ENCODE data around the gene SLC25A19.

Gene SLC25A19

DNA sequence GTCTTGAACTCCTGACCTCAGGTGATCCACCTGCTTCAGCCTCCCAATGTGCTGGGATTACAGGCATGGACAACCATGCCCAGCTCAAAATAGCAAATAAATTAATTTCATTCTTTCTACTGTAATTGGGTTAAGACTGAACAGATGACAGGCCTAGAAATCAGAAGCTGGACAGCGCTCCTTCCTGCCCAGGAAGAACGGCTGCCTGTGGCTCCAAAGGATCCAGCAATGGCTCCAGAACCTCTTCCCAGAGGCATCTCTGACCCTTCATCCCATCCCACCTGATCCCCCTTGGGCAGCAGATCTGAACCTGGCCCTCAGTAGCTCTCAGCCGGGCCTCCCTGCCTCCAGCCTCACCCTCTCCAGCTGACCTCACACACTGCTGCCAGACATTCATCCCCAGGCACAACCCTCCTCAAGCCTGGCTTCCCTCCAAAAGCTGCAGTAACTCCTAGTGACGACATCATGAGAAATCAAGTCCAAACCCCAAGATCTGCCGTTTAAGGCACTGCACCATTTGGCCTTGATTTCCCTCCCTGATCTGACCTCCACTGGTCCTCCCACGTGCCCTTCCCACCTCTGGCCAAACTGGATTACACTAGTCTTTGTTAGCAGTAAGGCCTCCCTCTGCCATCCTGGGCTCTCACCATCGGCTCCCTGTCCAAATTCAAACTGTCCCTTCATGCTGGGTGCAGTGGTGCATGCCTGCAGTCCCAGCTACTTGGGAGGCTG, 15.1 kb downstream of the SLC25A19 start:
- no peak overlapping the region for H3K4me3 ChIP-seq (ENCODE audit: low read depth, low read length)

DNA sequence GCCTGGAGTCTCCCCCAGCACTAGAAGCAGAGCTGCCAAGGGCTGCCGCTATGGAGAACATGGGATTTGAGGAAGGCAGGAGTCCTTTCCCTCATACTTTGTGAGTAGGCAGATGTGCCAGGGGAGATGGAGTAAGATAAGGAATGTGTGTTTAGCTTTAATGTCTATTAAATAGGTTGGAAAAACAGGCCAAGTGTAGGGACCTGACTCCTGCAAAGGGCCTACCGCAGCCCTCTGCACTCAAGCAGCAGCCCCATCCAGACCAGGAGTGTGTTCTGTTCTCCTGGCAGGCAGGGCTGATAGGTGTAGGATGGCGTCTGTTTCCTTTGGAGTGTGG, 16.4 kb downstream of the SLC25A19 start:
- peak overlapping the region; percentile 65 for H3K4me3 ChIP-seq (ENCODE audit: low read depth, low read length)
- no peak for DNase-seq (ENCODE audit: low read depth)
- TF ChIP-seq, protein P1, sequence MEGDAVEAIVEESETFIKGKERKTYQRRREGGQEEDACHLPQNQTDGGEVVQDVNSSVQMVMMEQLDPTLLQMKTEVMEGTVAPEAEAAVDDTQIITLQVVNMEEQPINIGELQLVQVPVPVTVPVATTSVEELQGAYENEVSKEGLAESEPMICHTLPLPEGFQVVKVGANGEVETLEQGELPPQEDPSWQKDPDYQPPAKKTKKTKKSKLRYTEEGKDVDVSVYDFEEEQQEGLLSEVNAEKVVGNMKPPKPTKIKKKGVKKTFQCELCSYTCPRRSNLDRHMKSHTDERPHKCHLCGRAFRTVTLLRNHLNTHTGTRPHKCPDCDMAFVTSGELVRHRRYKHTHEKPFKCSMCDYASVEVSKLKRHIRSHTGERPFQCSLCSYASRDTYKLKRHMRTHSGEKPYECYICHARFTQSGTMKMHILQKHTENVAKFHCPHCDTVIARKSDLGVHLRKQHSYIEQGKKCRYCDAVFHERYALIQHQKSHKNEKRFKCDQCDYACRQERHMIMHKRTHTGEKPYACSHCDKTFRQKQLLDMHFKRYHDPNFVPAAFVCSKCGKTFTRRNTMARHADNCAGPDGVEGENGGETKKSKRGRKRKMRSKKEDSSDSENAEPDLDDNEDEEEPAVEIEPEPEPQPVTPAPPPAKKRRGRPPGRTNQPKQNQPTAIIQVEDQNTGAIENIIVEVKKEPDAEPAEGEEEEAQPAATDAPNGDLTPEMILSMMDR (IDR thresholded peaks at IDR 0.05; ENCODE audit: low read depth, low read length, missing control alignments): no peak

More for the DNA sequence above, 15.1 kb downstream of the SLC25A19 start:
- no peak for DNase-seq (ENCODE audit: low read depth)
- TF ChIP-seq, protein P1 (IDR thresholded peaks at IDR 0.05; ENCODE audit: low read depth, low read length, missing control alignments): no peak

GRCh38 chr17:75271955-75272847, 17.0 kb downstream of the SLC25A19 start:
- no peak for DNase-seq (ENCODE audit: low read depth)
- TF ChIP-seq, protein P1 (IDR thresholded peaks at IDR 0.05; ENCODE audit: low read depth, low read length, missing control alignments): no peak
- H3K4me3 ChIP-seq (ENCODE audit: low read depth, low read length): peak overlapping the region; percentile 65

GRCh38 chr17:75271233-75271954, 17.8 kb downstream of the SLC25A19 start:
- DNase-seq (ENCODE audit: low read depth): no peak
- TF ChIP-seq, protein P1 (IDR thresholded peaks at IDR 0.05; ENCODE audit: low read depth, low read length, missing control alignments): peak; percentile 70
- peak overlapping the region; percentile 65 for H3K4me3 ChIP-seq (ENCODE audit: low read depth, low read length)

DNA sequence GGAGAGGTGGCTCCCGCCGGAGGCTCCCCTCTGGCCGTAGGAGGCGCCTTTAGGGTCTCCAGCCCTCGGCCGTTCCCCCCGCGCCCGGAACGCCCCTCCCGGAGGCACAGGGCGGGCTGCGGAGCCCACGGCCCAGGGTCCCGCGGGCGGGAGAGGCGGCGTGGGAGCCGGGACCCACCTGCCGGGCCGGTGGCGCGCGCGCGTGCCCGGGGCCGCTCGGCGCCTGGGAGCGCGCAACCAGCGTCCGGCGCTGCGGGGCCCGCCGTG, 18.3 kb downstream of the SLC25A19 start, which contains the start of gene MIF4GD:
TSS of gene MIF4GD (minus strand) at position 266 of the 267 bp plus-strand sequence. CDS start 1,036 bp downstream, outside the sequence.
- TF ChIP-seq, protein P1 (IDR thresholded peaks at IDR 0.05; ENCODE audit: low read depth, low read length, missing control alignments): no peak
- H3K4me3 ChIP-seq (ENCODE audit: low read depth, low read length): peak within 1 kb of the TSS; percentile 84
- no peak for DNase-seq (ENCODE audit: low read depth)

- TF ChIP-seq, protein P1 (IDR thresholded peaks at IDR 0.05; ENCODE audit: low read depth, low read length, missing control alignments): peak; percentile 40
- DNase-seq (ENCODE audit: low read depth): no peak
- H3K4me3 ChIP-seq (ENCODE audit: low read depth, low read length): peak overlapping the region; percentile 84
Observed at GRCh38 chr17:75270218-75270965, 18.8 kb downstream of the SLC25A19 start.
